NCI-H526 (cell line): ENCODE data around the gene COL8A1.

Source experiments
- DNase-seq, 2 experiments: peaks; one replicate each; lab custom pipeline; 2025; lab: John Stamatoyannopoulos, UW

The COL8A1 gene

DNA sequence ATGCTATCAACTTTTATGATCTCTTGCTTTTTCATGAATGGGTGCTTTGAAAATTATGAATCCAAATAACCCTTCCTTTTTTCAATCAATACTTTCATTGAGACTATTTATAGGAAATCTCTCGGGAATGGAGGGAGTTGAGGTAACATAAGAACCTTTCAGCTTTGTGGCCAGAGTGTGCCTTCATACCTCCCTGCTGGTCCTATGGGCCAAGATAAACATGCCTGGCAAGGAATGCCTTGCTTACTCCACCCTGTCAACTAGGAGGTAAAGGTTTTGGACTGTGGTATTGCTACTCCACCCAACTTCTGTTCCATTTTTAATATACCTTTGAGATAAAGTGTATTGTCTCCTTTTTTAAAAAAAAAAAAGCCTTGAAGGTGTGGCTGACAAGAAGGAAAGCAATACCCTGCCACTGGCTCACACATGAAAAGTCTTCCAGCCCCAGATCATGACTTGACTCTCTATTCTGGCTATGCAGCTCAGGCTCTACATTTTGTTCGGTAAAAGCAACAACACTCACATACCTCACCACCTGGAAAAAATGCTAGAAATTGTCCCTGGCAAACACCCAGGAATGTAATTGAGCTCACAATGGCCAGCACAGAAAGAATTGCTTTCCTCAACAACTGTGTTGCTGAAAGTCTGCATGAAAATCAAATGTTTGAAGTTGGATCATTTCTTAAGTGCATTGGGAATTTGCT, 35.8 kb downstream of the COL8A1 start:
- DNase-seq = no peak

DNA sequence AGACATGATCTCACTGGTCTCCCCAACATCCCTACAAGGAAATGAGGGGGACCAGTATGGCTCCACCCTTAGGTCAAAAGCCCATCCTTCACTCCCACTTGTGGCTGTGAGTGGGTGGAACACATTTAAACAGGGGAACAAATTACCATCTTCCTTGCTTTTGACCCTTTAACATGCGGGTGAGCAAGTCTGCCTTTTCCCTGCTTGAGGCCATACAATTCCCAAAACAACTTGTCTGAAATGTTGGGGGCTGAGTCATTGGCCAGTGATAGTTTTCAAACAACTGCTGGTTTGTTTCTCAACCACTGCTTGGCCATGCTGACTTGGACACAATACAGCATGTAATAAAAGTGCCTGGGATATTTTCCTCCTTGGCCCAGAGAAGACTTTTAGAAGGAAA, 39.6 kb downstream of the COL8A1 start:
- DNase-seq = no peak

DNA sequence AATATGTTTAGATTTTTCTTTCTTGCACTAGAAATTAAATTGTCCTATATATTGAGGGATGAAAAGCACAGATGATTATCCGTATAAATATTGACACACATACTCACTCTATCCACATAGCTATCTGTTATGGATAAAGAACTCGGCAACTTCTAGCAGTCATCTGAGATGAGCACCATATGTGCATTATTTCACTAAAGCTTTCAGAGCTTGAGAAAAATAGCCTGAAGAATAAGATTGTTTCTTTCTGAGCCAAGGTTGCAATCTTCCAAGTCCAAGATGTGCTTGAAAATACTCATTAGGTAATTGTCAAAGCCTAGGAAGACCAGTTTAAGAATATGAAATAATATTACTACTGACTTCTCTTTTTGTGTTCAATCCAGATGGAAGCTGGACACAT, 40.5 kb downstream of the COL8A1 start:
- no peak for DNase-seq

DNA sequence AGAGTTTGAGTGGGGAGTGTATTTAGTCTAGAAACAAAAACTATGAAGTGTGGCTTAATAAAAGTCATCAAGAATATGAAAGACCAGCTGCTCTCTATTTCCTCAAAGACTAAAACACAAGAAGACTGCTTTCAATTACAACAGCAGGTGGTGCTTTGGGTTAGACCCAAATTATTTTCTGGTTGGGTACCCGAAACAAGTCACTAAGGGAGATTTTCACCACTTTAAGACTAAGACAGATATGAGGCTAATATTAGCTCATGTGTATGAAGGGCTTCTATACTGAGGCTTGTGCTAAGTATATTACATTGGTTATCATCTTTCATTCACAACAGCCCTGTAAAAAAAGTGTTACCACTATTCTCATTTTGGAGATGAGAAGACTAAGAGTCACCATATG, 43.1 kb downstream of the COL8A1 start:
- DNase-seq = no peak

DNA sequence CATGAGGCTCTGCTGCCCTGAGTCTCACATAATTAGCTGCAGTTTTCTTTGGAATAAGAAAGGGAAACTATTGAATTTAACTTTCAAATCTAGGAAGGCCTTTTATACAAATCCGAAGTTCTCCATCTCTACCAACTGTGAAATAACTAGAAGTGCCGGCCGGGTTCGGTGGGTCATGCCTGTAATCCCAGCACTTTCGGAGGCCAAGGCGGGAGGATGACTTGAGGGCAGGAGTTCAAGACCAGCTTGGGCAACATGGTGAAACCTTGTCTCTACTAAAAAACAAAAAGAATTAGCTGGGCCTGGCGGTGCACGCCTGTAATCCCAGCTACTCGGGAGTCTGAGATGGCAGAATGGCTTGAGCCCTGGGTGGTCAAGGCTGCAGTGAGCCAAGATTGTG, 43.6 kb downstream of the COL8A1 start:
- no peak for DNase-seq

DNA sequence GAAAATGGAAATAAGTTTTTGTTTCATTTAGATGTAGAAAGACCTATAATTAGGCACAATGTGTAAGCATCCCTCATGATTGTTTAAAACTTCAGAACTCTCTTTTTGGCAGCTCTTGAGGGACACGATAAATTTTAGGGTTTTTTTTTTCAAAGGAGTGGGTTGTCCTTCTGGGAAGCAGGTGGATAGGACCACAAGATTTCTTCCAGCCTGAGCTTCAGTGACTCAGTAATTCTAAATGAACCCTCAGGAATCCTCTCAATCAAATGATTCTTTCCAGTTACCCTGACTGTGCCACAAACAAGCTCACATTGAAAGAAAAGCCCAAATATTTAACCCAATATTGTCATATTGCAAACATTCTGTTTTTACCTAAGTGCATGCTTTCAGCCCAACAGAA, 45.1 kb downstream of the COL8A1 start:
- no peak for DNase-seq

DNA sequence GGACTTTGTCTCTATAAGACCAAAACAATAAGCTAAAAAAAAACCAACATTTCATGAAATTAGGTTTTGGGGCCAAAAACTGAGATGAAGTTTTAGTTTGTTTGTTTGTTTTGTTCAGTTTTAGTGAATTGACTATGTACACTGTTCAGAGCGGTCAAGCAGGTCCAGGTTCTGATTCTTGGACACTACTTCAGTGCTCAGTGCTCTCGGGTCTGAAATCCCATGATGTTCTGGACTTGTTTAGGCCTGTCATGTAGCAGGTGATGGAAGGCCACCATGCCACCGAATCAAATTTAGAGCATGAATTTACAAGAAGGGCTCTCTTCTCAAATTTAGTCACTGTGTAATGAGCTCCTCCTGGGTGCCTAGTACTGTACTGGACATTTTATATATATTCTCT, 45.5 kb downstream of the COL8A1 start:
- DNase-seq = no peak

DNA sequence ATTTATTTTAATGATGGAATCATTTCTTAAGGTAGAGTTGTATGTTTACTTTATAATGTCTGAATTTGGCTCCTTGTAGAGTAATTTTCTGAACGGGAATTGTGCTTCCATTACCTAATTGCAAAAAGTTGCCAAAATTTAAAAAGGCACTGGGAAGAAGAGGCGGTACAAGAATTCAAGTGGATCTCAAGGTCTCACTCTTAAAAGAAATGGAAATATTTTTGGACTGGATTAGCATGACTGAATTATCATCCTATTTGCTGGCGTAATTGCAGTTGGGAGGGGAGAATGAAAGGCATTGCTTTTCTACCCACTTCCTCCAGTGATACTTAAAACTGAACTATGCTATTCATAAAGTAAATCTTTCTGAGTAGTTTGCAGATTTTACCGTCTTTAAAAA, 46.2 kb downstream of the COL8A1 start:
- DNase-seq = no peak

DNA sequence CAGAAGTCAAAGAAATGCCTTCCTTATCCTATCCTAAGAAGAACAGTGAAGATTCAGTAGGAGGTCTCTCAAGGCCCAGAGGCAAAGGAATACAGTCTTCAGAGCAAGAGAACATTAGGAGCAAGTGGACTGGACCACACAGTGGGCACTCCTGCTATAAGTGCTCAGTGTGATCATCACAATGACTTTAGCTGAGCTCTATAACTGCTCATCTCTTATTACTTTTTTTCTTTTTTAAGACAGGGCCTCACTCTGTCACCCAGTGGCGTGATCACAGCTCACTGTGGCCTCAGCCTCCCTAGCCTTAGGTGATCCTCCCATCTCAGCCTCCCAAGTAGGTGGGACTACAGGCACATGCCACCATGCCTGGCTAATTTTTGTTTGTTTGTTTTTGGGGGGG, 48.1 kb downstream of the COL8A1 start:
- no peak for DNase-seq

DNA sequence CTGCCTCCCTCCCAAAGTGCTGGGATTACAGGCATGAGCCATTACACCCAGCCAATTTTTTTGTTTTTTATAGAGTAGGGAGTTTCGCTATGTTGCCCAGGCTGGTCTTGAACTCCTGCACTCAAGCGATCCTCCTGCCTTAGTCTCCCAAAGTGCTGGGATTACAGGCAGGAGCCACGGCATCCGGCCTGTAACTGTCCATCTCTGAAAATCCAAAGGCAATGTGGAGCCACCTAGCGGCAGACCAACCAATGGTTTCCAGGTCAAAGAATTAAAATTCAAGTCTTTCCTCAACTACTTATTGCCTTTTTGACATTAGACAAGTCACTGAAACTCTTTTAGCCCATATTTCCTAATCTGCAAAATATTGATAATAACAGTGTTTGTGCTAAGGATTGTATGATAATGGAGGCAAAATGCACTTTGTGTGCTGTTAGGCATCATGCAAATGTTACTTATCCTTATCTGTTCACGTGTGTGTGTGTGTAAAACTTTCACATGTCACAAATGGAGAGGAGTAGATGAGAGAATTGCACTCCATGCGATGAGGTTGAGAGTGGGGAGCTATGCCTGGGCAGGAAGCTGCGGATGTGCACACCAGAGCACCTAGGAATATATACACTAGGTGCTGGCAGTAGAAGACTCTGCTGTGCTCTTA, 48.7 kb downstream of the COL8A1 start:
- peak in 1 of 2 experiments; percentile 46 for DNase-seq

DNA sequence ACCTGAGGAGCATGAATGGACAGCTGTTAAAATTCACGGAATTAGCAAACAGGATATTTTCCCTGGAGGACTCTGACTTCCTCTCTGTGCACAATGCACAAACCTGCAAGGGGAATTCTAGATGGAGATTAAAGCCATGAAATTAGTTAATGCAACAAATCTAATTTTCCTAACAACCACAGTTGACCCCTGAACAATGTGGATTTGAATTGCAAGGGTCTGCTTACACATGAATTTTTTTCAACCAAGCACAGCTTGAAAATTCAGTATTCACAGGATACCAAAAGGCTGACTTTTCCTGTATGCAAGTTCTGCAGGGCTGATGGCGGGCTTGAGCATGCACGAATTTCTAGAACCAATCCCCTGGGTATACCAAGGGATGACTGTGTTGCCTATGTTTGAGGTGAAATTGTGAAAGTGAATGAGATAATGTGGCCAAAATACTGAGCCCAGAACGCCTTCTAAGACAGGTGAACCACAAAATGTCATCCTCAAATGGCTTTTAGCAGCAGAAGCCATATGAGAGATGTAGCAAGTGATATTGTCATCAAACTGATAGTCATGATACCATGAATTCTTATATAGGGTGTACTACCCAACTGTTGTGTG, 52.5 kb downstream of the COL8A1 start:
- DNase-seq = no peak

DNA sequence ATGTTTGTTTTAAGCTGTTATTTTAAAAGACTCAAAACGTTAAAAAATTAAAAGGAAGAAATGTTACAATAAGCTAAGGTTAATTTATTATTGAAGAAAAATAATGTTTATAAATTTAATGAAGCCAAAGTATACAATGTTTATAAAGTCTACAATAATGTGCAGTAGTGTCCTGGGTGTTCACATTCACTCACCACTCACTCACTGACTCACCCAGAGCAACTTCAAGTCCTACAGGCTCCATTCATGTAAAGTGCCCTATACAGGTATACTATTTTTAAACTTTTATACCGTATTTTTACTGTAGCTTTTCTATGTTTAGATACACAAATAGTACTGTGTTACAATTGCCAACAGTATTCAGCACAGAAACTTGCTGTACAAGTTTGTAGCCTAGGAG, 55.2 kb downstream of the COL8A1 start:
- no peak for DNase-seq

DNA sequence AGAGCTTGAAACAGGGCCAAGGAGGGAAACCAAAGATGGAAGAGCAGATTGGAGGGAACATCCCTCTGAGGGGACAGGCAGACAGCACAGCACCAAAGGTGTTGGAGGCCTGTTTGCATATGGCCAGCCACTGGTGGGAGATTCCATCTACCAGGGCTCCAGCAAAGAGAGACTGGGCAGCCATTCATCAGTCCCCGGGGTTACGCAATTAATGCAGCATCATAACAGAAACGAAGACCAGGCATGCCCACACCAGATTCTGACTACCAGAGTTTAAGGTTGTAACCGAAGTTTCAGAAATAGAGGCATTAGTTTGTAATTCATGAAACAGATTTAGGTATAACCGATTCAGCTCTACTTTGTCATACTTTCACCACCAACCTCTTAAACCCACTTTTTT, 58.1 kb downstream of the COL8A1 start:
- peak in 1 of 2 experiments; percentile 0 for DNase-seq

DNA sequence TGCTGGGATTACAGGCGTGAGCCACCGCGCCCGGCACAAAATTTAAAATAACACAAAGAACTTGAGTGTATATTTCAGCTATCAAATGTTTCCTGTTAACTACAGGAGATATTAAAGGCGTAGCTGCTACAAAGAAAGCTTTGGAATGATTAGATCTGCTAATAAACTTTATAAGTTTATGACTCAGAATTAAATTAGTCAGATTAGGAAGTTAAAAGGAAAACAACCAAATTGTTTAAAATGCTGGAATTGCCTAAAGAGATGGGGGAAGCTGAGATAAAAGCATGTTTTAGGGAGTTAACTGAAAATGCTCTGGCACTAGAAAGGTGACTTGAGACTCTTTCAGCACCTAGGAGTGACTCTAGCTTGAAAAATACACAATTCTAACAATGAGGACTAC, 58.9 kb downstream of the COL8A1 start:
- DNase-seq = no peak

DNA sequence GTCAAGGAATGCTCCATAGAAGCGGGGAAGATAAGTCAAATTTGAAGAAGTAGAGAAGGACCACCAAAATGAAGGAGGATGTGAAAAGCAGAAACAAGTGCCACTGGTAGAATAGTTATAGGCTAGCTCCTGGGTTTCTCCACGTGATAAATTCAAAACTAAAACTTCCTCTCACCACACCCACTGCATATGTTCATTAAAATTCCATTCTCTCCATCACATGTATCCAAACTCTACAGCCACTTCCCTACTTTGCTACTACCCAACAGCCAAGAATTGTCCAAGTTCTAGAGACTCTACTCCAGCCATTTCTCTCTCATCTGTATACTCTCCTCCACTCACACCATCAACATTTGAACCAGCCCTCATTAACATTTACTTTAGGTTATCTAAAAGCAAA, 60.5 kb downstream of the COL8A1 start:
- DNase-seq = no peak

DNA sequence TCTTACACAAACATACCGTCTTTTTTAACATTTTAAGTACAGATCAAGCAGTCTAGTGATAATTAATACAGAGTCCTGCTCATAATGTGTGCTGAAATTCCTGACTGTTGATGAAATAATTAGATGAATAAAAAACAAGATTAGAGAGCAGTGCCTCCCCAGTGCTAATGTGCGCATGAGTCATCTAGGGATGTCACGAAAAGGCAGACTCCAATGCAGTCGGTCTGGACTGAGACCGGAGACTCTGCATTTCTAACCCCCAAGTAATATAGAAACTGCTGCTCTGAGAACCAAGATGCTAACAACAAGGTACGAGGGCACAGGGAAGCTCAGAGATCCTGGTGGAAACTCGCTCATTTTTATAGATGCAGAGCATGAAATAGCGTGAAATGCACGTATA, 61.4 kb downstream of the COL8A1 start:
- no peak for DNase-seq

DNA sequence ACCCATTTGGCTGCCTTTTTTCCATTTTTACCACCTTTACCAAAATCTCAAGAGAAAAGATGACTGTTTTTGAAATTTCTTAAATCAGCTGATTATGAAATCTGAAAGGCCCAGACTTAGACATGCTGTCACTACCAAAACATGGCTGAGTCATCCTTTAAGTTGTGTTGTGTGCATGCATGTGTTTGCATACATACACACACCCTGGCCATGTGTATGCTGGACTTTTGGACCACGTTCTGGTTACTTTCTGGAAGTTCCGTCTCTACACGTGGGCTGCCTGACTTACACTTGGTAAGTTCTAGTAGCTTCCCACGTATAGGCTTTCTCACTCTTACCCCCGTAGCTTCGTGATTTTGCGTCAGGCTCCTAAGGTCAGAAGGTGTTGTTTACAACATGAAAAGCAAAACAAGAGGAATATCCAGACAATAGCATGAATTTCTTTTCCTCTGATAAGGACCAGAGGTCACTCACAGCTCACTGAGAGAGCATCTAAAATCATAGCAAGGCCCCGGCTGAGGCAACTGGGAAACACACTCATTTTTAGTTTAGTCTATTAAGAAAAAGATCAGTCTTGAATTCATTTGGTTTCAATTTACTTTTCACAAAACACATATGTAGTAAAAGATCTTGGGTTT, 62.4 kb downstream of the COL8A1 start:
- no peak for DNase-seq

DNA sequence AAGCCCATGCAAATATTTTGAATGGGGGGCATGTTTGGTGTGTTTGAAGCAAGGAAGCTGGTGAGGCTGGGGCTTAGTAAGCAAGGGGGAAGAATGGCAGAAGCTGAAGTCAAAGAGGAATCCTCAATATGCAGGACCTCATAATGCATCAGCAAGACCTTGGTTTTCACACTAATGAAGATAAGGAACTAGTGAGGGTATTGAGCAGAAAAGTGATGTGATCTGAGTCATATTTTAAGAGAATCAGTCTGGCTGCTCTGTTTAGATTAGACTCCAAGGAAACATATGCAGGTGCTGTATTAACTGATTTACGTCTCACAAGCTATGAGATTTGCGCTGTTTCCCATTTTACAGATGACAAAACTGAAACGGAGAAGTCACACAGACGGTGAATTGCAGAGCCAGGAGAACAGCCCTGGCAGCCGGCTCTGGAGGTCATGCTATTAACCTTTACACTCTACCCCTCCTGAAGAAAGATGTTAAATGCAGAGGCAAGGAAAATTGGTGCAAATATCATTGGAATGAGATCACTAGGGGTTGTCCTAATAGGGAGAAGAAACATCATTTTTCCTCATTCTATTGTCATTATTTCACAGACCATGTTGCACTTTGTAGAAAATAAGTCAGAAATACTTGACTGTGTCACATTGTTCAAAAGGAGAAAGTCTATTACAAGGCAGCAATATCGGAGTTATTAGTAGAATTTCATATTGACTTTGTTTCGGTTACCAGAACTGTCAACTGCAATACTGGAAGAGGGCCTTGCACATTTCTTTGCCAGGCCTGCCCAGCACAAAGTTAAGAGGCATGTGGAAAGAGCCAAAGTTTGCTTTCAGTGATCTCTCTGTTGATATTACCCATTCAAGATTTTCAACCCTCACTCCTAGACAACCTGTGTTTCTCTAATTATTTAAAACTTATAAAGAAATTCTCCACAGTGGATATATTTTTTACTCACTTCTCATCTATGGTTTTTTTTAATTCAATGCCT, 64.9 kb downstream of the COL8A1 start:
- no peak for DNase-seq

DNA sequence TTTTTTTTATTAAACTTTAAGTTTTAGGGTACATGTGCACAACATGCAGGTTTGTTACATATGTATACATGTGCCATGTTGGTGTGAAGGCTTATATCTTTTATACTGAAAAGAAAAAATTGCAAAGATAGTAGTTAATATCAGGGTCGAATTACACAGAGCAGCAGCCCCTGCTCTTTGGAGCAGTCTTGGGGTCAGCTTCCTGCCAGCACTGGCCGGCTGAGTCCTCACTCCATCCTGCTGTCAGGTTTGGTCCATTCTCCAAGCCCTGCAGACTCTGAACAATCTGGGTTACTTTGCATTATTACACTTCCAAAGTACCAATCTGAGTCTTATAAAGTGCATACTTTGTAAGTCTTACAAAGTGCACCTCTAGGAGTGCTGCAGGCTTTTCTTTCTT, 66.0 kb downstream of the COL8A1 start:
- no peak for DNase-seq

DNA sequence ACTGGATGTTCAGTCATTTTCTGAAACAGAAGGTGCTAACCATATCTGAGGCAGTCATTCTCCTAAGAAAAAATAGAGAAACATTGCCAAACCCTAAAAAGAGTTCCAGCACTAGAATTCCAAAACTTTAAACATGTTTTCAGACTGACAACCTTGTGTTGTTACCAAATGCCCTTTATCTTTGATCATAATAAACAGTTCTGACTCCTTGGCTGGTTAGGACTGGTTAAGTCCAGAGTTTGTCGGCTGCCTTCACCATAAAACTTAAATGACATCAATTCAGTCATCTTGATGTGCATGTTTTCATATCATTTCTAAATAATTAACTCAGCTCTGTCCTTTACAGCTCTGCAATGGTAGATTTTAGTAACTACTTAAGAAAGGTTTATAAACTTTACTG, 68.0 kb downstream of the COL8A1 start:
- no peak for DNase-seq

DNA sequence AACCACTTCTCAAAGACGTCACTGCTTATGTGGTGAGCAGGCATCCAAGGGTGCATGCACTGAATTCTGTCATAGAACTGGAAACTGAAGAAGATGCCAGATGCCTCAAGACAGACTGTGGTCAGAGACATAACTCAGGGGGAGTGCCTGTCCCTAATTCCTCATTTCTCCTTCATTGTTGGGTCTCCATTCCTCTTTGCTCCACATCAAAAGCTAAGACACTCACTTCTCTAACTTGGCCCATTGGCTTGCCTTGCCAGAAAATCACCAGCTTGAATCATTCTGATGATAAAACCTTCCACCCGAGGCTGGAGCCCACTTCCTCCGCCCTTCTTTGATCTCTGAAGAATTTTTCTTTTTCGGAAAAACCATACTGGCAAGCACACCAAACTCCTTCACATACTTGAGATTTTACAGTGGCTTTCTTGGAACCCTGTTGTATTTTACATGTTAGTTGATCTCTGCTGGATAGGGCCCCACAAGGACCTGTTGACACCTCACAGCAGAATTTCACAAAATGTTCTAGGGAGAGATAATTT, 69.9 kb downstream of the COL8A1 start:
- no peak for DNase-seq

DNA sequence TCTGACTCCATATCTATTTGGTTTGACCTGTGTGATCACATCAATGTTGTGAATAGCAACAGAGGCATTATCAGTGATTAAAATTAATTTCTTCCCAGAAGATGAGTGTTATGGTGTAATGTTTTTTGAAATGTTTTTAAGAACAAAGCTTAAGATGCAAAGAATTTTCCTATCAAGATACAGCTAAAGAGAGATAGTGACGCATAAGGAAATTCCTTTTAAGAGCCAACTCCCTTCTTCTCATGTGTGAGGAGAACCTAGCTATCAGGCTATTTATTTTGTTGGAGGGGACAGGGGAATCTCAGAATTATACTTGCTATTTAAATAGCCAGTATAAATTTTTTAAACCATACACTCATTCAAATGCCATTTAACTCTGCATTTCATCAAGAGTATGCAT, 71.3 kb downstream of the COL8A1 start:
- DNase-seq = no peak
